ENCODE data around the gene ANKS1B.

DNA sequence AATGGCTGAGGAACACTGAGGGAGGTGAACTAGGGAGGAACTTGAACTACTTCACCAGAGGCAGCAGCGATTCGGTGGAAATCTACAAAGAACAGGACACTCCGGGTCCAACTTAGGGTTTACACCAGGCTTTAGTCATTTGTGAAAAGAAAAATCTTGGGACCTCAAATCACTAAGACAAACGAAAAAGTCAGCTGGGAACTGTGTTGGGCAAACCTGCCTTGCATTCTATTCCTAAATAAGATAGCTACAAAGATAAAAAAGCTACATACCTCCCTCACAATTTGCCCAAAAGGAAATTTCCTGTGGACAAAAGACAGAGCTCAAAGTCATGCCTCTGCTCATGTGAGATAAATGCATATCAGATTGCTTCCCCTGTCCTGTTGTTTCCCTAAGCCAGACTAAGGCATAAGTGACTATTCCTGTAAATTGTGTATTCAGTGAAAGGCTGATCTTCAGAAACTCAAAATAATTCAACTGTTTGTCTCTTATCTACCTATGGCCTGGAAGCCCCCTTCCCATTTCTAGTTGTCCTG is 1233.1 kb downstream of the ANKS1B start:
- TF ChIP-seq, protein P1, sequence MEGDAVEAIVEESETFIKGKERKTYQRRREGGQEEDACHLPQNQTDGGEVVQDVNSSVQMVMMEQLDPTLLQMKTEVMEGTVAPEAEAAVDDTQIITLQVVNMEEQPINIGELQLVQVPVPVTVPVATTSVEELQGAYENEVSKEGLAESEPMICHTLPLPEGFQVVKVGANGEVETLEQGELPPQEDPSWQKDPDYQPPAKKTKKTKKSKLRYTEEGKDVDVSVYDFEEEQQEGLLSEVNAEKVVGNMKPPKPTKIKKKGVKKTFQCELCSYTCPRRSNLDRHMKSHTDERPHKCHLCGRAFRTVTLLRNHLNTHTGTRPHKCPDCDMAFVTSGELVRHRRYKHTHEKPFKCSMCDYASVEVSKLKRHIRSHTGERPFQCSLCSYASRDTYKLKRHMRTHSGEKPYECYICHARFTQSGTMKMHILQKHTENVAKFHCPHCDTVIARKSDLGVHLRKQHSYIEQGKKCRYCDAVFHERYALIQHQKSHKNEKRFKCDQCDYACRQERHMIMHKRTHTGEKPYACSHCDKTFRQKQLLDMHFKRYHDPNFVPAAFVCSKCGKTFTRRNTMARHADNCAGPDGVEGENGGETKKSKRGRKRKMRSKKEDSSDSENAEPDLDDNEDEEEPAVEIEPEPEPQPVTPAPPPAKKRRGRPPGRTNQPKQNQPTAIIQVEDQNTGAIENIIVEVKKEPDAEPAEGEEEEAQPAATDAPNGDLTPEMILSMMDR (IDR thresholded peaks at IDR 0.05) = no peak
- TF ChIP-seq, protein P2, sequence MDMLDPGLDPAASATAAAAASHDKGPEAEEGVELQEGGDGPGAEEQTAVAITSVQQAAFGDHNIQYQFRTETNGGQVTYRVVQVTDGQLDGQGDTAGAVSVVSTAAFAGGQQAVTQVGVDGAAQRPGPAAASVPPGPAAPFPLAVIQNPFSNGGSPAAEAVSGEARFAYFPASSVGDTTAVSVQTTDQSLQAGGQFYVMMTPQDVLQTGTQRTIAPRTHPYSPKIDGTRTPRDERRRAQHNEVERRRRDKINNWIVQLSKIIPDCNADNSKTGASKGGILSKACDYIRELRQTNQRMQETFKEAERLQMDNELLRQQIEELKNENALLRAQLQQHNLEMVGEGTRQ (CRISPR knock-in tag; IDR thresholded peaks at IDR 0.05) = no peak
- TF ChIP-seq CREB1 (CRISPR knock-in tag; IDR thresholded peaks at IDR 0.05) = no peak
- no peak for TF ChIP-seq ZNF121 (CRISPR knock-in tag; IDR thresholded peaks at IDR 0.05)
- TF ChIP-seq, protein P3, sequence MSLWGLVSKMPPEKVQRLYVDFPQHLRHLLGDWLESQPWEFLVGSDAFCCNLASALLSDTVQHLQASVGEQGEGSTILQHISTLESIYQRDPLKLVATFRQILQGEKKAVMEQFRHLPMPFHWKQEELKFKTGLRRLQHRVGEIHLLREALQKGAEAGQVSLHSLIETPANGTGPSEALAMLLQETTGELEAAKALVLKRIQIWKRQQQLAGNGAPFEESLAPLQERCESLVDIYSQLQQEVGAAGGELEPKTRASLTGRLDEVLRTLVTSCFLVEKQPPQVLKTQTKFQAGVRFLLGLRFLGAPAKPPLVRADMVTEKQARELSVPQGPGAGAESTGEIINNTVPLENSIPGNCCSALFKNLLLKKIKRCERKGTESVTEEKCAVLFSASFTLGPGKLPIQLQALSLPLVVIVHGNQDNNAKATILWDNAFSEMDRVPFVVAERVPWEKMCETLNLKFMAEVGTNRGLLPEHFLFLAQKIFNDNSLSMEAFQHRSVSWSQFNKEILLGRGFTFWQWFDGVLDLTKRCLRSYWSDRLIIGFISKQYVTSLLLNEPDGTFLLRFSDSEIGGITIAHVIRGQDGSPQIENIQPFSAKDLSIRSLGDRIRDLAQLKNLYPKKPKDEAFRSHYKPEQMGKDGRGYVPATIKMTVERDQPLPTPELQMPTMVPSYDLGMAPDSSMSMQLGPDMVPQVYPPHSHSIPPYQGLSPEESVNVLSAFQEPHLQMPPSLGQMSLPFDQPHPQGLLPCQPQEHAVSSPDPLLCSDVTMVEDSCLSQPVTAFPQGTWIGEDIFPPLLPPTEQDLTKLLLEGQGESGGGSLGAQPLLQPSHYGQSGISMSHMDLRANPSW (CRISPR knock-in tag; conservative IDR thresholded peaks at IDR 0.05; ENCODE audit: low read depth) = no peak
- TF ChIP-seq RELA (CRISPR knock-in tag; IDR thresholded peaks at IDR 0.05; ENCODE audit: borderline replicate concordance) = no peak
- TF ChIP-seq, protein P4, sequence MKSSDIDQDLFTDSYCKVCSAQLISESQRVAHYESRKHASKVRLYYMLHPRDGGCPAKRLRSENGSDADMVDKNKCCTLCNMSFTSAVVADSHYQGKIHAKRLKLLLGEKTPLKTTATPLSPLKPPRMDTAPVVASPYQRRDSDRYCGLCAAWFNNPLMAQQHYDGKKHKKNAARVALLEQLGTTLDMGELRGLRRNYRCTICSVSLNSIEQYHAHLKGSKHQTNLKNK (CRISPR knock-in tag; IDR thresholded peaks at IDR 0.05) = no peak
- TF ChIP-seq, protein P5, sequence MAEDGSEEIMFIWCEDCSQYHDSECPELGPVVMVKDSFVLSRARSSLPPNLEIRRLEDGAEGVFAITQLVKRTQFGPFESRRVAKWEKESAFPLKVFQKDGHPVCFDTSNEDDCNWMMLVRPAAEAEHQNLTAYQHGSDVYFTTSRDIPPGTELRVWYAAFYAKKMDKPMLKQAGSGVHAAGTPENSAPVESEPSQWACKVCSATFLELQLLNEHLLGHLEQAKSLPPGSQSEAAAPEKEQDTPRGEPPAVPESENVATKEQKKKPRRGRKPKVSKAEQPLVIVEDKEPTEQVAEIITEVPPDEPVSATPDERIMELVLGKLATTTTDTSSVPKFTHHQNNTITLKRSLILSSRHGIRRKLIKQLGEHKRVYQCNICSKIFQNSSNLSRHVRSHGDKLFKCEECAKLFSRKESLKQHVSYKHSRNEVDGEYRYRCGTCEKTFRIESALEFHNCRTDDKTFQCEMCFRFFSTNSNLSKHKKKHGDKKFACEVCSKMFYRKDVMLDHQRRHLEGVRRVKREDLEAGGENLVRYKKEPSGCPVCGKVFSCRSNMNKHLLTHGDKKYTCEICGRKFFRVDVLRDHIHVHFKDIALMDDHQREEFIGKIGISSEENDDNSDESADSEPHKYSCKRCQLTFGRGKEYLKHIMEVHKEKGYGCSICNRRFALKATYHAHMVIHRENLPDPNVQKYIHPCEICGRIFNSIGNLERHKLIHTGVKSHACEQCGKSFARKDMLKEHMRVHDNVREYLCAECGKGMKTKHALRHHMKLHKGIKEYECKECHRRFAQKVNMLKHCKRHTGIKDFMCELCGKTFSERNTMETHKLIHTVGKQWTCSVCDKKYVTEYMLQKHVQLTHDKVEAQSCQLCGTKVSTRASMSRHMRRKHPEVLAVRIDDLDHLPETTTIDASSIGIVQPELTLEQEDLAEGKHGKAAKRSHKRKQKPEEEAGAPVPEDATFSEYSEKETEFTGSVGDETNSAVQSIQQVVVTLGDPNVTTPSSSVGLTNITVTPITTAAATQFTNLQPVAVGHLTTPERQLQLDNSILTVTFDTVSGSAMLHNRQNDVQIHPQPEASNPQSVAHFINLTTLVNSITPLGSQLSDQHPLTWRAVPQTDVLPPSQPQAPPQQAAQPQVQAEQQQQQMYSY (CRISPR knock-in tag; IDR thresholded peaks at IDR 0.05) = no peak
